ENCODE measurements around the gene PCID2.

The PCID2 gene

GRCh38 chr13:113146750-113147149 is 61.7 kb downstream of the PCID2 start:
- H3K27ac ChIP-seq: no peak overlapping the region
- no peak for TF ChIP-seq ZFX (IDR thresholded peaks at IDR 0.05; ENCODE audit: borderline replicate concordance)
- TF ChIP-seq CTCF (IDR thresholded peaks at IDR 0.05): no peak

- TF ChIP-seq CTCF (IDR thresholded peaks at IDR 0.05): no peak
- no peak for TF ChIP-seq ZFX (IDR thresholded peaks at IDR 0.05; ENCODE audit: borderline replicate concordance)
- no peak overlapping the region for H3K27ac ChIP-seq
Observed at GRCh38 chr13:113145911-113146598, 62.4 kb downstream of the PCID2 start.

GRCh38 chr13:113145496-113145895 is 63.0 kb downstream of the PCID2 start:
- no peak overlapping the region for H3K27ac ChIP-seq
- TF ChIP-seq ZFX (IDR thresholded peaks at IDR 0.05; ENCODE audit: borderline replicate concordance) (no peak), CTCF (IDR thresholded peaks at IDR 0.05) (no peak)

GRCh38 chr13:113144255-113144629 is 64.2 kb downstream of the PCID2 start:
- TF ChIP-seq CTCF (IDR thresholded peaks at IDR 0.05) (no peak), ZFX (IDR thresholded peaks at IDR 0.05; ENCODE audit: borderline replicate concordance) (no peak)

GRCh38 chr13:113143466-113144254 is 64.8 kb downstream of the PCID2 start:
- TF ChIP-seq CTCF (IDR thresholded peaks at IDR 0.05) (no peak), ZFX (IDR thresholded peaks at IDR 0.05; ENCODE audit: borderline replicate concordance) (no peak)
- no peak overlapping the region for H3K27ac ChIP-seq

More at GRCh38 chr13:113144255-113144629, 64.2 kb downstream of the PCID2 start:
- H3K27ac ChIP-seq: no peak overlapping the region

- TF ChIP-seq CTCF (IDR thresholded peaks at IDR 0.05) (no peak), ZFX (IDR thresholded peaks at IDR 0.05; ENCODE audit: borderline replicate concordance) (no peak)
- H3K27ac ChIP-seq: no peak overlapping the region
Observed at GRCh38 chr13:113142876-113143275, 65.6 kb downstream of the PCID2 start.

- TF ChIP-seq CTCF (IDR thresholded peaks at IDR 0.05) (no peak), ZFX (IDR thresholded peaks at IDR 0.05; ENCODE audit: borderline replicate concordance) (no peak)
- H3K27ac ChIP-seq: no peak overlapping the region
Observed at GRCh38 chr13:113141601-113141970, 66.9 kb downstream of the PCID2 start.

Measured in 22Rv1 (cell line).